ENCODE measurements around the gene C17orf58. TPM values are rescaled to one million over a fixed set of nuclear protein-coding genes. Genes with fewer than 3 reads are reported as not detected.
"Not testable (repeated sequence)": the region's sequence is repeated elsewhere in the genome, so short reads cannot be mapped to it uniquely, and the experiment has no call there.

The C17orf58 gene
- total and polyA plus RNA-seq, 2 donors (not counting 1 experiment from before 2014, with no cell fraction given) = 1.0 to 2.8 TPM

DNA sequence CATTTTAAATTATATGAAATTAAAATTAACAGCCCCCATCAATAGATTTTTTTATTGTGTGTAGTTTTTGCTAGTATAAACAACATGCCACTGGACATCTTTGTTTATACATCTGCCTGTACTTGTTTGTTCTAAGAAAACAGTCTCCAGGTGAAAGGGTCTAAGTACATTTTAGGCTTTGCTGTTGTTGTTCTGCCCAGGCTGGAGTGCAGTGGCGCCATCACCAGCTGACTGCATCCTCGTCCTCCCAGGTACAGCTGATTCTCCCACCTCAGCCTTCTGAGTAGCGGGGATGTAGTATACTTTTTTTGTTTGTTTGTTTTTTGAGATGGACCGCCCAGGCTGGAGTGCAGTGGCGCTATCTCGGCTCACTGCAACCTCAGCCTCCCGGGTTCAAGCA is 25.5 kb downstream of the C17orf58 start:
- H3K36me3 ChIP-seq (replicated peaks in 1 of 2; ENCODE audit: control extremely low read depth in 1 of 2, control insufficient read depth in 1 of 2, extremely low read depth in 1 of 2, insufficient read depth in 2 of 2, low read length in 1 of 2) = peaks cover 4 to 44% of the 10 kb centered on the region in 2 experiments
- no peaks in the 10 kb centered on the region for H3K4me1 ChIP-seq (ENCODE audit: control insufficient read depth in 2 of 2, insufficient read depth in 2 of 2, low read length in 2 of 2)
- no peak overlapping the region for H3K27ac ChIP-seq (ENCODE audit: low read length in 2 of 2)
- Mint-ChIP-seq H3K27ac (no peak overlapping the region), H3K9me3 (ENCODE audit: insufficient read depth) (no peaks in the 10 kb centered on the region), H3K27me3 (no peaks in the 10 kb centered on the region), H3K4me3 (no peak overlapping the region), H3K4me1 (no peaks in the 10 kb centered on the region)
- ChIA-PET POLR2A (no interaction called here), CTCF (no interaction called here)
- H3K4me2 ChIP-seq (replicated peaks; ENCODE audit: low read depth, low read length, poor library complexity, severe bottlenecking) = no peak overlapping the region
- ATAC-seq (ENCODE audit: low read depth) (no peak), DNase-seq (no peak)
- no peaks in the 10 kb centered on the region for H3K9me3 ChIP-seq (ENCODE audit: control extremely low read depth in 1 of 3, control insufficient read depth in 2 of 3, insufficient read depth in 1 of 3, low read length in 2 of 3)
- H2AFZ ChIP-seq (ENCODE audit: insufficient read depth, low read depth, low read length, poor library complexity, severe bottlenecking) = no peak overlapping the region
- TF ChIP-seq, protein P1, sequence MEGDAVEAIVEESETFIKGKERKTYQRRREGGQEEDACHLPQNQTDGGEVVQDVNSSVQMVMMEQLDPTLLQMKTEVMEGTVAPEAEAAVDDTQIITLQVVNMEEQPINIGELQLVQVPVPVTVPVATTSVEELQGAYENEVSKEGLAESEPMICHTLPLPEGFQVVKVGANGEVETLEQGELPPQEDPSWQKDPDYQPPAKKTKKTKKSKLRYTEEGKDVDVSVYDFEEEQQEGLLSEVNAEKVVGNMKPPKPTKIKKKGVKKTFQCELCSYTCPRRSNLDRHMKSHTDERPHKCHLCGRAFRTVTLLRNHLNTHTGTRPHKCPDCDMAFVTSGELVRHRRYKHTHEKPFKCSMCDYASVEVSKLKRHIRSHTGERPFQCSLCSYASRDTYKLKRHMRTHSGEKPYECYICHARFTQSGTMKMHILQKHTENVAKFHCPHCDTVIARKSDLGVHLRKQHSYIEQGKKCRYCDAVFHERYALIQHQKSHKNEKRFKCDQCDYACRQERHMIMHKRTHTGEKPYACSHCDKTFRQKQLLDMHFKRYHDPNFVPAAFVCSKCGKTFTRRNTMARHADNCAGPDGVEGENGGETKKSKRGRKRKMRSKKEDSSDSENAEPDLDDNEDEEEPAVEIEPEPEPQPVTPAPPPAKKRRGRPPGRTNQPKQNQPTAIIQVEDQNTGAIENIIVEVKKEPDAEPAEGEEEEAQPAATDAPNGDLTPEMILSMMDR (IDR thresholded peaks at IDR 0.05) = no peak
- TF ChIP-seq EZH2 (IDR thresholded peaks at IDR 0.05; ENCODE audit: borderline replicate concordance, insufficient read depth, low read depth, low read length, poor library complexity, severe bottlenecking) = no peak
- H4K20me1 ChIP-seq (ENCODE audit: control insufficient read depth, insufficient read depth, low read length, poor library complexity, severe bottlenecking) = no peaks in the 10 kb centered on the region
- no peak overlapping the region for H3K4me3 ChIP-seq (ENCODE audit: control extremely low read depth in 1 of 5, extremely low read depth in 1 of 5, insufficient read depth in 1 of 5, low read depth in 2 of 5, low read length in 4 of 5)
- H3K9ac ChIP-seq (ENCODE audit: low read length) = no peak overlapping the region
- 100% methylated on average over 4 of the region's 7 CpGs for WGBS (ENCODE audit: insufficient coverage)
- intact Hi-C loops (cut with micrococcal nuclease) = no loop called here
- H3K79me2 ChIP-seq (ENCODE audit: control insufficient read depth, insufficient read depth, low read length) = no peaks in the 10 kb centered on the region
- H3K27me3 ChIP-seq (replicated peaks in 1 of 4; ENCODE audit: control extremely low read depth in 1 of 4, control insufficient read depth in 3 of 4, insufficient read depth in 4 of 4, low read length in 3 of 4) = no peaks in the 10 kb centered on the region

DNA sequence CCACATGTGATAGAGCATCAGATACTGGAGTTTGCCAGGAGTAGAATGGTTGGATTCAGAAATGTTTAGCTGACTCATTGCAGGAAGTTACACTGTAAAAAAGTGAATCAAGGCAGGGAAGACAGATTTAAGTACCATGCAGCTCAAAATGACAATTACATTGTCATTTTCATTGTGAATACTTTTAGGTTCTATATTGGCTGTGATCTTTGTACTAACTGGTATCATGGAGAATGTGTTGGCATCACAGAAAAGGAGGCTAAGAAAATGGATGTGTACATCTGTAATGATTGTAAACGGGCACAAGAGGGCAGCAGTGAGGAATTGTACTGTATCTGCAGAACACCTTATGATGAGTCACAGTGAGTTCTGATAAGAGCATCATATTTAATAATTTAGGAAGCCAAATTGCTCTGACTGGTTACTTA is 33.1 kb downstream of the C17orf58 start:
- H3K27me3 ChIP-seq (replicated peaks in 1 of 4; ENCODE audit: control extremely low read depth in 1 of 4, control insufficient read depth in 3 of 4, insufficient read depth in 4 of 4, low read length in 3 of 4); H3K9ac ChIP-seq (ENCODE audit: low read length); H3K4me2 ChIP-seq (replicated peaks; ENCODE audit: low read depth, low read length, poor library complexity, severe bottlenecking); intact Hi-C loops (cut with micrococcal nuclease); H3K4me3 ChIP-seq (ENCODE audit: control extremely low read depth in 1 of 5, extremely low read depth in 1 of 5, insufficient read depth in 1 of 5, low read depth in 2 of 5, low read length in 4 of 5); H3K9me3 ChIP-seq (ENCODE audit: control extremely low read depth in 1 of 3, control insufficient read depth in 2 of 3, insufficient read depth in 1 of 3, low read length in 2 of 3); H3K27me3 Mint-ChIP-seq; H3K27ac ChIP-seq (ENCODE audit: low read length in 2 of 2); H3K9me3 Mint-ChIP-seq (ENCODE audit: insufficient read depth); H3K79me2 ChIP-seq (ENCODE audit: control insufficient read depth, insufficient read depth, low read length); H3K4me3 Mint-ChIP-seq; H3K4me1 Mint-ChIP-seq; H2AFZ ChIP-seq (ENCODE audit: insufficient read depth, low read depth, low read length, poor library complexity, severe bottlenecking); POLR2A ChIA-PET; H3K4me1 ChIP-seq (ENCODE audit: control insufficient read depth in 2 of 2, insufficient read depth in 2 of 2, low read length in 2 of 2); H4K20me1 ChIP-seq (ENCODE audit: control insufficient read depth, insufficient read depth, low read length, poor library complexity, severe bottlenecking): not testable (repeated sequence)
- peak overlapping the region; percentile 53 for H3K27ac Mint-ChIP-seq
- DNase-seq (peak; percentile 74), ATAC-seq (ENCODE audit: low read depth) (peak; percentile 97)
- no CpG with 5 or more reads among the region's 1 CpG for WGBS (ENCODE audit: insufficient coverage)
- TF ChIP-seq, protein P1 (IDR thresholded peaks at IDR 0.05) = peak; percentile 76
- CTCF ChIA-PET = interaction anchor here (0.9 to 1.7 kb wide), 7 partner anchors 12 to 505 kb away, joined by 3 to 6 read pairs (median 5); no protein-coding TSS in a partner anchor
- peaks cover 11 to 47% of the 10 kb centered on the region in 2 experiments for H3K36me3 ChIP-seq (replicated peaks in 1 of 2; ENCODE audit: control extremely low read depth in 1 of 2, control insufficient read depth in 1 of 2, extremely low read depth in 1 of 2, insufficient read depth in 2 of 2, low read length in 1 of 2)

DNA sequence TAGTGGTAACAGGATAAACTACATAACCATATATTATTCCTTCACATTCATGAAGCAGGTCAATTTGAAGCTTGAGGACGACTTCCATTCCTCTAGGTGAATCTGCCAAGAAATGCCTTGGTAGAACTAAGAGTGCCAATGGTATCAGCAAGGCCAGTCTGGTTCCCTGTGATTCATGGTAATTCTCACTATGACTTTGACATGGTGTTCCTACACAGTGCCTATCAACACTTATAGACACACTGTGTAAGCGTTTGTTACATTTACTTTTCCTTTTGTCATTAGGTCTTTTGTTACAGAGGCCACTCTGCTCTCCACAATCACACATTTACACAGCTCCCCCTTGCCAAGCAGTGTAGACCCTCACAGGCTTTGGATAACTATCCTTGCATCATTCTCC is 34.1 kb downstream of the C17orf58 start:
- H3K4me1 Mint-ChIP-seq; H4K20me1 ChIP-seq (ENCODE audit: control insufficient read depth, insufficient read depth, low read length, poor library complexity, severe bottlenecking); H3K4me1 ChIP-seq (ENCODE audit: control insufficient read depth in 2 of 2, insufficient read depth in 2 of 2, low read length in 2 of 2); H2AFZ ChIP-seq (ENCODE audit: insufficient read depth, low read depth, low read length, poor library complexity, severe bottlenecking); H3K79me2 ChIP-seq (ENCODE audit: control insufficient read depth, insufficient read depth, low read length); H3K27ac ChIP-seq (ENCODE audit: low read length in 2 of 2); H3K27ac Mint-ChIP-seq; H3K4me2 ChIP-seq (replicated peaks; ENCODE audit: low read depth, low read length, poor library complexity, severe bottlenecking); intact Hi-C loops (cut with micrococcal nuclease); H3K27me3 Mint-ChIP-seq; H3K27me3 ChIP-seq (replicated peaks in 1 of 4; ENCODE audit: control extremely low read depth in 1 of 4, control insufficient read depth in 3 of 4, insufficient read depth in 4 of 4, low read length in 3 of 4); H3K9ac ChIP-seq (ENCODE audit: low read length); DNase-seq; POLR2A ChIA-PET; H3K4me3 Mint-ChIP-seq; H3K4me3 ChIP-seq (ENCODE audit: control extremely low read depth in 1 of 5, extremely low read depth in 1 of 5, insufficient read depth in 1 of 5, low read depth in 2 of 5, low read length in 4 of 5); ATAC-seq (ENCODE audit: low read depth); H3K9me3 ChIP-seq (ENCODE audit: control extremely low read depth in 1 of 3, control insufficient read depth in 2 of 3, insufficient read depth in 1 of 3, low read length in 2 of 3); H3K9me3 Mint-ChIP-seq (ENCODE audit: insufficient read depth): not testable (repeated sequence)
- peaks cover 11 to 49% of the 10 kb centered on the region in 2 experiments for H3K36me3 ChIP-seq (replicated peaks in 1 of 2; ENCODE audit: control extremely low read depth in 1 of 2, control insufficient read depth in 1 of 2, extremely low read depth in 1 of 2, insufficient read depth in 2 of 2, low read length in 1 of 2)
- CTCF ChIA-PET = interaction anchor here (0.8 to 1.5 kb wide), 3 partner anchors 15 to 507 kb away, joined by 3 to 4 read pairs (median 3); no protein-coding TSS in a partner anchor
- 100% methylated on average over 1 of the region's 2 CpGs for WGBS (ENCODE audit: insufficient coverage)

Data from B cell (primary cell).